GM12875 (cell line): ENCODE data around the gene SLC38A11.

Experiments
- H3K4me3 ChIP-seq: one replicate; pipeline ENCODE4 v1.5.1; 2011; ENCODE audit warnings: low read depth, low read length, control low read depth
- TF ChIP-seq, protein P1 (sequence below): IDR thresholded peaks from 2 replicates; pipeline ENCODE4 v1.5.1; 2011; ENCODE audit warnings: low read depth, mild to moderate bottlenecking, control low read depth, inconsistent platforms, low read length, moderate library complexity, borderline replicate concordance; ENCODE audit not compliant: insufficient read depth

The SLC38A11 gene

DNA sequence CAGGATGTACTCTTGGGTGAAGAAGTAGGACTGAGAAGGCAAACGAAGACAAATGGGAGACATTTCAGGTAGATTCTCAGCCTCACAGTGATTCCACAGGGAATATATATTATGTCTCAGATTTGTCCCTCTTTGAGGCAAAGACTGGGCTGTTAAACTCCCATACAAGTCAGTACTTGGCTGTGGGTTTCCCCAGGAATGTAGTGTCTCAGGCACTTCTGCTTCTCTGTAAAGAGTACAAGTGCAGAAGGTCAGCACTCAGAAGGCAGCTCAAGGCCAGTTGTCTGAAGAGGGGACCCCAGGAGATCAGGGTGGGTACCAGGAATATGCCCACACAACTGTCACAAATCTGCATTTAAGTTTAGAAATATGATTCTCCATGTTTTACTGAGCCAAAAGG is 73.8 kb downstream of the SLC38A11 start:
- TF ChIP-seq, protein P1, sequence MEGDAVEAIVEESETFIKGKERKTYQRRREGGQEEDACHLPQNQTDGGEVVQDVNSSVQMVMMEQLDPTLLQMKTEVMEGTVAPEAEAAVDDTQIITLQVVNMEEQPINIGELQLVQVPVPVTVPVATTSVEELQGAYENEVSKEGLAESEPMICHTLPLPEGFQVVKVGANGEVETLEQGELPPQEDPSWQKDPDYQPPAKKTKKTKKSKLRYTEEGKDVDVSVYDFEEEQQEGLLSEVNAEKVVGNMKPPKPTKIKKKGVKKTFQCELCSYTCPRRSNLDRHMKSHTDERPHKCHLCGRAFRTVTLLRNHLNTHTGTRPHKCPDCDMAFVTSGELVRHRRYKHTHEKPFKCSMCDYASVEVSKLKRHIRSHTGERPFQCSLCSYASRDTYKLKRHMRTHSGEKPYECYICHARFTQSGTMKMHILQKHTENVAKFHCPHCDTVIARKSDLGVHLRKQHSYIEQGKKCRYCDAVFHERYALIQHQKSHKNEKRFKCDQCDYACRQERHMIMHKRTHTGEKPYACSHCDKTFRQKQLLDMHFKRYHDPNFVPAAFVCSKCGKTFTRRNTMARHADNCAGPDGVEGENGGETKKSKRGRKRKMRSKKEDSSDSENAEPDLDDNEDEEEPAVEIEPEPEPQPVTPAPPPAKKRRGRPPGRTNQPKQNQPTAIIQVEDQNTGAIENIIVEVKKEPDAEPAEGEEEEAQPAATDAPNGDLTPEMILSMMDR = no peak
- H3K4me3 ChIP-seq = no peak overlapping the region

DNA sequence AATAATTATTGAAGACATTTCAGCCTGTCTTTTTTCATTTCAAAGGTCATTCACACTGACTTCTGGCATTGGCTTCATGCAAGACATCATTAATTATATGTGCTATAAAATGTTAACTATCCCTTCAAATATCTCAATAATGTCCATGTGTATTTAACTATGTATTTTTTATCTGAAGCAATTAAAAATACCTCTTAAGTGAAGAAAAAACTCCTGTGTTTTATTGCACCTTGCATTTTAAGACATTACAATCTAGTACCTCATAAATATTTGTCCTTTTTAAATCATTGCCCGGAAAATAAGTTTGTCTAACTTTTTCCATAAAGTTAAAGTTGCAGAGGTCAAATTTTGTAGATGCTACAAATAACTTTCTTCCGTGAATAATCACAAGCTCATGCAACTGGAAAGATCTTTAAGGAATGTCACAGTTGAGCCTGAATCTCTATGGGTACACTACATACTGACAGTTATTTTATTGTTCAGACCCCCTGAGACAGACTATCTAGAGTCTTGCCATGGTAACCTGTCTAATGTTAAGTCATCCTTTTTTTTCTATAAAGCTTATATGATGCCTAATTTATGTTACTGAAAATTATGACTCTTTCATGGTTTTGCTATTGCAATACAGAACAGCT is 75.3 kb downstream of the SLC38A11 start:
- TF ChIP-seq, protein P1 = no peak
- no peak overlapping the region for H3K4me3 ChIP-seq

DNA sequence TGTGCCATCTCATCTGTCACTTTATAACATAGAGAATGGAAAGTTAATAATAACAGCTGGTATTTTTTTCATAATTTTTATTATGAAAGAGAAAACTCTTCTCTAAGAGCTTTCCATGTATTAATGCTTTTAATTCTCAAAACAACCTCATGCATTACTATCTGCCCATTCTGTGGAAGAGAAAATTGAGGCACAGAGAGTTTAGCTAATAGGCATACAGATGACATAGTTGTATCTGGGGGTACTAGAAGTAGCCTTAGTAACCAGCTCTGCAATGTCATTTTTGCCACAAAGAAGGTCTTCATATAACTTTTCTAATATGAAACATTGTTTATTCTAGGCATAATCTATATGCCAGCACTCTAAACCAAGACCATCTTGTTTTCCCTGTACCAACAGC is 77.4 kb downstream of the SLC38A11 start:
- H3K4me3 ChIP-seq = no peak overlapping the region
- TF ChIP-seq, protein P1 = no peak

DNA sequence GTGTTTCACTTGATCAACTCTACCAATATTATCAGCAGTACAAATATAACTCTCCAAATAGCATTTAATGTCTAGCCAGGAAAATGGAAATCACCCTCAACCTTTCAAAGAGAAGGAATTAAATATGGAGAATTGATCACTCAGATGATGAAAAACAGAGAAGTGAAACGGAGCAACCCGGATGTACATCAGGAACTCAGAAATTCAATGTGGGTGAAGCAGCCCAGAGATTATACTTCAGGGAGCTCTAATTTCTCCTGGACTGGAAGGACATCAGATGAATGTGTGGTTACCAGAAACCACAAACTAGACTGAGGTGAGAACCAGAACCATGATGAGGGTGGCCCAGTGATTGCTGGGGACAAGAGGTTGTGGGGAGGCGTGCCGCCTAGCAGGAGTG is 78.2 kb downstream of the SLC38A11 start:
- TF ChIP-seq, protein P1 = no peak
- no peak overlapping the region for H3K4me3 ChIP-seq

DNA sequence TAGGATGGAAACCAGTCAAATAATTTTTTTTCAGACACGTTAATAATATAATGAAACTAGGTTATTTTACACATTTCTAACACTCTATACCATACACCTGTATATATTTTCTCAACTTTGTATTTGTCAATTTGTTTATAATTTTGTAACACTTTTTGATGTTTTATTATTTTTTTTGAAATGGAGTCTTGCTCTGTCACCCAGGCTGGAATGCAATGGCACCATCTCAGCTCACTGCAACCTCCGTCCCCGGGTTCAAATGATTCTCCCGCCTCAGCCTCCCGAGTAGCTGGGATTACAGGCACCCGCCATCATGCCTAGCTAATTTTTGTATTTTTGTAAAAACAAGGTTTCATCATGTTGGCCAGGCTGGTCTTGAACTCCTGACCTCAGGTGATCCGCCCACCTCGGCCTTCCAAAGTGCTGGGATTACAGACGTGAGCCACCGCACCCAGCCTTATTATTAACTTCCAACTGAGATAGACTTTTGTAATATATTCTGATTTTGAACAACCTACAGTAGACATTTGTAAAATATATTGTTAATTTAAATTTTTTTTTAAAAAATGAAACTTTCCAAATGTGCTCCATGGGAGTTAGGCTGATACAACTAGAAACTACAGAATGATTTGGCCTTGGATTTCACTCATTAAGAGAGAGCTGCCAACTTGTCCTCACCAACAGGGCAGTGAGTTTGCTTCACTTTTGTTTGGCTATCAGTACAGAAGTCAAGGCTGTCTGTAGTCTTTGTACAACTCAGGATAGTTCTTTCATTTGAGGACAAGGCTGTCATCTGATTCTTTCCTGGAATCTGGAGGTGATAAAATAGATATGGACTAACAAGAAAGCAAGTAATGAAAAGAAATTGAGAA is 79.8 kb downstream of the SLC38A11 start:
- TF ChIP-seq, protein P1 = no peak
- H3K4me3 ChIP-seq = no peak overlapping the region

DNA sequence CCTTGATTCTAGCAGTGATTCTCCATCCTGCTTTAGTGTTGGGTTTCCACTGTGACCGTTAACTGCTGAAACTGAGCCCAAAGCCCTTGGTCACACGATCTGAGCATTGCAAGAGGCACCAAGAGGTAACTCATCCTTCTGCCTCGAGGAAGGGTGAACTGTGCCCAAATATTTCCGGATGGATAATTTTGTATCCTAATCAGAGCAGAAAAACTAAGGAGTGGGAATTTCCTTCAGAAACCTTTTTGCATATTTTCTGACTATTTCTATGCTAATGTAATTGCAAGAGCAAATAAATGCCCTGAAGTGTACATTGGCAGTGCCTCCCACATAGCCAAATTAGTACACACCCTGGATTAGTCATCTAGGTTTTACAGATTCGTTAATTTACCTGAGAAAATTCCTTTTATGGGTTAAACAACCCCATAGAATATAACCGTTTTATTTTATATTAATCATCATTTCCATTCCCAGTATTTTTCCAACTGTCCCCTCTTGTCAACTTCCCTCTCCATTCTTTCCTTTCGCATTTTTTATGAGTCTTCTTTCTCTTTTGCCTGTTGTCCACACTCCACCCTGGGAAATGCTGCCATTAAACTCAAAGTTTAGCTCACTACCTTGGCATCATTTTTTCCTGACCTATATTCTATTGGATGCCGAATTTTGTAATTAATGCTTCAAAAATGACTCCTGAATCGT is 82.0 kb downstream of the SLC38A11 start:
- TF ChIP-seq, protein P1 = no peak
- no peak overlapping the region for H3K4me3 ChIP-seq
